PC-9 (cell line): ENCODE results near the gene SRP68.

Source experiments
- CTCF ChIP-seq: fragments of 200-600 bp; sonication (generic); conservative IDR thresholded peaks from 2 replicates; pipeline ENCODE4 v1.6.1; 2017; ENCODE audit warnings: mixed run types, antibody characterized with exemption, mild to moderate bottlenecking, moderate library complexity
- EZH2 ChIP-seq: fragments of 200-600 bp; sonication (generic); IDR thresholded peaks from 2 replicates; pipeline ENCODE4 v1.8.0; 2017; ENCODE audit warnings: antibody characterized with exemption, low read depth

GRCh38 chr17:76094046-76094445 lies 21.7 kb upstream of the SRP68 start:
- TF ChIP-seq CTCF (no peak), EZH2 (no peak)
